Hematopoietic multipotent progenitor cell treated with erythropoietin and hydrocortisone succinate and interleukin-3 and kit ligand, for 8 days (in vitro differentiated cells): Measurements from ENCODE around the gene ITSN1.
"Not testable (repeated sequence)": the region's sequence is repeated elsewhere in the genome, so short reads cannot be mapped to it uniquely, and the experiment has no call there.

Source experiments
- DNase-seq: peaks from one replicate; pipeline ENCODE4 v3.0.0-alpha.2; 2015

ITSN1 gene

DNA sequence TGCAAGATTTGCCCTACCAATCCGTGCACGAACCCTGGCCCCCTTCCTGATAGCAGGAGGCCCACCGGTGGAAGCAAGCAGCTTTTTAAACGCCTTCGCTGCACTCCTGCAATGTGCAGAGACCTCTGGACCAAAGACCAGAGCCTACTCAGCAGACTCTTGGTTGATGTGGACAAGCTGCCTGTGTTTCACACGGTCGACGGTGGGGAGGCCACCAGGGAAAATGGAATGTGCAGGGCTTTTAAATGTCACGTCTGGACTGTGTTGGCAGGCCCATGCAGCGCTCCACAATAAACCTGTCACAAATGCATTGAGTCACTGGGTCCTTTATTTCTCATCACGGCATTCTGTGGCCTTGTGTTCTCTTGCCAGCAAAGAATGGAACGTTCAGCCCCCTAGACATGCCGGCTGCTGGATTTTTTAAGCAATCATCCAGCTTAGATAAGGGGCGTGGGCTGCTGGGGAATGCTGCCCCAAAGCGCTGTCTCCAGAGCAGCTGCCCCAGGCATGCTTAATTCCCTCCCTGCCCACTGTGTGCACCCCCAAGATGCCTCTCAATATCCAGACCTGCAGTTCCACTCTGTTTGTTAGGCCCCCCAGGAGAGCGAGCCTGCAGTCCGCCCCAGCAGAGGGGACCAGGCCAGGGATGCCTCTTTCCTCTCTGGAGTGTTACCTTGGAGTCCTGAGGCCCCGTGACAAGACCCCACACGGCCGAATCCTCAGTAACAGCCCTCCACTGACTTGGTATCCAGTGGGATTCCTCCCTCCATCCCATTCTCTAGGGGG is 202.0 kb downstream of the ITSN1 start:
- DNase-seq: no peak

GRCh38 chr21:33844890-33845205 is 202.5 kb downstream of the ITSN1 start:
- DNase-seq: no peak

DNA sequence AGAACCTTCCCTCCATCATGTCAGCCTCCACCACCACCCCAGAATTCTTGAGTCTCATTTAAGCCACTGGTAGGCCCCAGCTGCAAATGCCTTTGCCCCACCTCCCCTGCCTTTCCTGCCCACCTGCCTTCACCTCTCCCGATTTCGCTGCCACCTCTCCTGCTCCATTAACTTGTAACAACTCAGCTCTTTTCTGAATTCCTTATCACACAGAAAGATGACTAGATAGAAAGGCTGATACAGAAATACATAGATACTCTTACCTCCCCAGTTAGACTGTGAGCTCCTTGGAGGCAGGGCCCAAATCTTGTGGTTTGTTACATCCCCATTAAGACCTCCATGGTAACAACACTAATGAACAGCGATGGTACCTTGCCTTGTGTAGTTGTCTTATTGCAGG is 203.8 kb downstream of the ITSN1 start:
- DNase-seq: no peak

GRCh38 chr21:33847588-33848248 is 205.4 kb downstream of the ITSN1 start:
- no peak for DNase-seq

DNA sequence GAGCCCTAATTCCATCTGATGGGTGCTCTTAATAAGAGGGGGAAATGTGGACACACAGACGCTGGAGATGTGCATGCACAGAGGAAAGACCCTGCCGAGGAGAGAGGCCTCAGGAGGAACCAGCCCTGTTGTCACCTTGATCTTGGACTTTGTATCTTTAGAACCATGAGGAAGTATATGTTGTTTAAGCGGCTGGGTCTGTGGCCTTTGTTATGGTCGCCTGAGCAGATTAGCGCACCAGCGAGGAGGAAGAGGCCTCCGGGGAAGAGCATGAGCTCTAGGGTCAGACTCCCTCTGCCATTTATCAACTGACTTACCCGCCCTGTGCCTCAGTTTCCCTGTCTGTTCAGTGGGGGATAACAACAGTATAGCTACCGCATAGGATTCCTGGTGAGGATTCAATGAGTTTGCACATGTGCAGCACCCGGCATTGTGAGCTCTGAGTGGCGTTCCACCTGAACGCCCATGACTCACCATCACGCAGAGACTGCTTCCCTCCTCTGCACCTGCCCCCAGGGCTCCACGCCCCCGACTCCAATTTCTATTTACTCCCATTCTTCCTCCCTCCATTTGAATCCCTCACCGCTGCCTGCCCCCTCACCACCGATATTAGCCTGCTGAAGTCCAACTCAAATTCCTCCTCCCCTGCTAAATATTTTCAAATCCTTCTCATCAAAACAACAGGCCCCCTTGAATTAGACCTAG is 206.1 kb downstream of the ITSN1 start:
- no peak for DNase-seq

DNA sequence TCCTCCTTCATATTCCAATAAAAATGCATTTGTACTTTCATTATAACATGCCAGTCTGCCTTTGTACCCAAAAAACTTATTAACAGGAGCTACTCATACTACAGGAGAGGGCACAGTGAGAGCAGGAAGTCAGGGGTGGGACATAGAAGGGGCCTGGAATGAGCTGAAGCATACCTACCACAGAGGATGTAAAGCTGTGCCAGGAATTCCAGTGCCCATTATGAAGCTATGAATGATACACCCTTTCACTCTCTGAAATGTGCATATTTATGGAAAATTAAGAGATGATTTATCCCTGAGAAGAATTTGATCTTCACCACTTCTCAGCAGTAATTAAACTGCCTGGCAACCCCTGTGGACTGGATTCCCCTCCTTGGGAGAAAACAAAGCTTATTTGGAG is 207.5 kb downstream of the ITSN1 start:
- no peak for DNase-seq

DNA sequence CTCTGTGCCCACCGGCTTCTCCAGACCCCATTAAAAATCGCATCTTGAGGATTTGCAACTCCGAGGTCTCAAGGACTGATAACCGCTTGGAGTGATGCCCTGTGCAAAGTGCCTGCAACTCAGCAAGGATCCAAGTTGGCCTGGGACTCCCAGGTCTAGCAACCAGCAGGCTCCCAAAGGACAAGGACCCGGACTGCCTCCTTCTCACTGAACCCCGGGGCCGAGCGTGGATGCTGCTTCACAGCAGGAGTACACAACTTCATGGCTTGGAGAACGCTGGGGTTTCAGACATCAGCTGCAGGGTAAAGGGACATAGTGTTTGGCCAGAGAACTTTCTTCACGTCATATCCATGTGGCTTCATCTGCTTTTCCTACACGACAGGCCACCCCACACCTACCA is 208.1 kb downstream of the ITSN1 start:
- no peak for DNase-seq

- DNase-seq: no peak
These were observed 208.7 kb downstream of the ITSN1 start for GRCh38 chr21:33850985-33851384.

DNA sequence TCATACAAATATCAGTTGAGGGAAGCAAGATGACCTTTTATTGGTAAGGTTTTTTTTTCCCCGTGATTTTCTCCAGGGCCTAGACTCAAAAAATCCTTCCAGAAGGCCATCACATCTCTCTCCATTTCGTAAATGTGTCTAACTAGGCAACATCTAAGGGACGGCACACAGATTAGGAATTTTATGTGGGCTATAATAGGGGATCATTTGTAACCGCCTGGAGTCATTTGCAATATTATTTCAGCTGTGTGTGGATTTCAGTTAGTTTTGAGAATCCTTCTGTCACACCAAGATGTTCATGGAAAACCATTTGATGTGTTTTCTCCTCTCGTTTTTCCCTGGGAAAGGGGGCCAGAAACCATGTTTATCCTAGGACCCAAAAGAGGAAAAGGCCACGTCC is 210.2 kb downstream of the ITSN1 start:
- DNase-seq: no peak

DNA sequence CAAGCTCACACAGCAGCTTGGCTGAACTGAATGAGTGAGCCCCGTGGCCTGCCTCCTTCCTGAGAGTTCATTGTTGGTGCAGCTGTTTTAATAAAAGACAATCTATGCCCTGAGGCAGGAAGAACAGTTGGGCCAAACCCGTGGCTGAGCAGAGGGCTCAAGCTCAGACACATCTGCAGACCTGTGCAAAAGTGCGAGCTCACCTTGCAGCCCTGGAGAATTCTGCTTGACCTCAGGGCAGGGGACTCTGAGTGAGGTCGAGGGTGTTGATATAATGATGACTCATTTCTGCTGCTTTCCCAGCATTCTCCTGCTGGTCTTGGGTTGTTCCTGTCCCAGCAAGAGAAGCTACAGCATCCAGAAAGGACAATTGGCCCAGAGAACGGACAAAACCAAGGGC is 212.3 kb downstream of the ITSN1 start:
- no peak for DNase-seq

DNA sequence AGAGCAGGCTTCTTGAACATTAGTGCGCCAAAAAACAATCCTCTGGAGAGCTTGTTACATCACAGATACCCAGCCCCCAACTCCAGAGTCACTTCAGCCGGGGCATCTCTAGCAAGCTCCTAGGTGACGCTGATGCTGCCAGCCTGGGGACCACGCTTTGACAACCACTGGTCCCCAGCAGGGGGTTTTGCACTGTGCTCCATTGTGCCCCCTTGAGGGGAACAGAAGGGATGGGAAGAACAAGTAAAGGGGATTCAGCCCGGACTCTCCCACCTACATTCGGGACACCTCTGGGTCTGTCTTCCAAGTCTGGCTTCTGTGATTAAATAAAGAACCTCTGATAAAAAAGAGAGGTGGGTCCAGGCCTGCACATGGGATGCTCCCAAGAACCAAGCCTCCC is 212.9 kb downstream of the ITSN1 start:
- peak; percentile 17 for DNase-seq

GRCh38 chr21:33856893-33857527 is 214.7 kb downstream of the ITSN1 start:
- no peak for DNase-seq

- no peak for DNase-seq
These were observed 215.8 kb downstream of the ITSN1 start for GRCh38 chr21:33857846-33858666.

- no peak for DNase-seq
These were observed 216.5 kb downstream of the ITSN1 start for GRCh38 chr21:33858667-33859372.

DNA sequence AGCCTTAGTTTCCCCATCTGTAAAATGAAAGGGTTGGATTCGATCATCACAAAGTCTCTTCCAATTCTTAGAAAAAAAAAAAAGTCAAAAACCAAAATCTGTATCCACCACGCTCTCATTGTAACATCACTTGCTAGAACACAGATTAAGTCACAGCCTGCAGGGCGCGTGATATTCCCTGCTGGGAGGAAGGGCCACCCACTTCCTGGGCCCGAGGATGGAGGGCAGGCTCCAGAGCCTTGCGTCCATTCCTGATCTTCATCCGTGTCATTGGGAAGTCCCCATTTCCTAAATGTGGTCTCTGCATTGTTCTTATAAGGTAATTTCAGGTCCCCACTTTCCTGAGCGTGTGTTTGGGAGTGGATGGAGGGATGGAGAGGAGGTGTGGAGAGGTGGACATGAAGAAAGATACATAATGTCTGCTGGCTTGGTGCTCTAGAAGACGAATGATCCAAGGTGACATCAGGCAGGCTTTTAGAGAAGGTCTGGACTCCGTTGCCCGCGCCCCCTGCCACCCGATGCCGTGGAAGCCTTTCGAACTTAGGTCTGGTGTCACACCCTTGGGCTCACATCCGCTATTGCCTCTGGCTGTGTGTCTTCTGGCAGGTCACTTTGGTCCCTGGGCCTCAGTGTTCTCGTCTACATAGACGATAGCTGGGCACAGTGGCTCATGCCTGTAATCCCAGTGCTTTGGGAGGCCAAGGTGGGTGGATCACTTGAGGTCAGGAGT is 217.2 kb downstream of the ITSN1 start:
- no peak for DNase-seq

- DNase-seq: no peak
These were observed 218.1 kb downstream of the ITSN1 start for GRCh38 chr21:33860332-33860879.

DNA sequence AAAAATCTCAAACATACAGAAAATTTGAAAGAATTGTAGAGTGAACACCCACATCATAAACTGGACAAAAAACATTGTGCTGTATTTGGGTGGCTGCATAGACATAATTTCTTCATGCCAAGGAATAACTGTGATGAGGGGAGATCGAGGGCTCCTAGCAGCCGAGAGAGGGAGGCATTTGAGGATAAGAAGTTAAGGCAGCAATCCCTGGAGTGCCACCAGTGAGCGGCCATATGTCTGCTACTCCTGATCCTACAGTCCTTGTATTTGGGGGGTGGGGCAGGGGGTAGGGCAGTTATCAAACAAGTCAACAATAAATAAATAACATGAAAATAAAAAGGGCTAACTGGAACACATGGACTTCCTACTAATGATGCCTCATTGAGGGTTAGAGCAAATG is 218.8 kb downstream of the ITSN1 start:
- no peak for DNase-seq

DNA sequence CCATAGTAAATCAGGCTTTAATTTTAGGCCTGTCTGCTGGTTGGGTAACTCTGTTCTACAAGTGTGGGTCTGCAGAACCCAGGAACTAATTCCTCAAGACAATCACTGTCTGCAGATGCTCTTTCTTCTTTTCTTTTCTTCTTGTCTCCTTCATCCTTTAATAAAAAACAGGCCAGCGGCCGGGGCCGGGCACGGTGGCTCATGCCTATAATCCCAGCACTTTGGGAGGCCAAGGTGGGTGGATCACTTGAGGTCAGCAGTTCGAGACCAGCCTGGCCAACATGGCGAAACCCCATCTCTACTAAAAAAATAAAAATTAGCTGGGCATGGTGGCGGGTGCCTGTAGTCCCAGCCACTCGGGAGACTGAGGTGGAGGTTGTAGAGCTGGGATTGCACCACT is 220.9 kb downstream of the ITSN1 start:
- DNase-seq: not testable (repeated sequence)

- no peak for DNase-seq
These were observed 221.8 kb downstream of the ITSN1 start for GRCh38 chr21:33864150-33864549.

DNA sequence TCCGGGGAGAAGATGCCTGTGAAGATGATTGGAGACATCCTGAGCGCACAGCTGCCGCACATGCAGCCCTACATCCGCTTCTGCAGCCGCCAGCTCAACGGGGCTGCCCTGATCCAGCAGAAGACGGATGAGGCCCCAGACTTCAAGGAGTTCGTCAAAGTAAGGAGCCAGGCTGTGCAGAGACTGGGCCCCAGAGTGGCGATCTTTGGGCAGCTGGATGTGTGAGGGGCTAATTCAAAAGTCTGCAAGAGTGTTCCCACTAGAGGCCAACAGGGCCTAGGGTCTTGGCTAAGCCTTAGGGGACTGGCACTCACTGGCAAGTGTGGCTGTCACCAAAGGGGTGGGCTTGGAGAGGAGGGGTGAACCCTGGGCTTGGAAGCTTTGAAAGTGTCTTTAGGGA is 222.9 kb downstream of the ITSN1 start:
- no peak for DNase-seq

- DNase-seq: no peak
These were observed 223.8 kb downstream of the ITSN1 start for GRCh38 chr21:33865996-33866575.
